HCT116 (cell line): Measurements from ENCODE around the gene PDE2A. TPM values are rescaled to one million over a fixed set of nuclear protein-coding genes. Genes with fewer than 3 reads are reported as not detected.

ENCODE experiments used
- ATAC-seq: fragments of 200-7000 bp; cut with Tn5 transposase; 2 replicates; pipeline ENCODE4 v1.9.1; 2020; ENCODE audit warnings: mild to moderate bottlenecking, moderate library complexity
- BruUV-seq: library from RNA; stranded (reverse); fragments of 400-500 nt; replicated peaks from 2 replicates; lab custom pipeline; 2021; lab: Mats Ljungman, UMichigan
- CTCF ChIA-PET: fragments of 300-600 bp; sonication (Branson Sonifier 250); formaldehyde crosslinking; loops from one replicate; lab custom pipeline; 2021; ENCODE audit warnings: antibody characterized with exemption; lab: Charles Lee
- POLR2A ChIA-PET: fragments of 300-600, 350-600 bp; sonication (Branson Sonifier 250); formaldehyde crosslinking; loops from one replicate; lab custom pipeline; 2021; ENCODE audit warnings: antibody characterized with exemption; lab: Charles Lee
- RAD21 ChIA-PET, 2 experiments: fragments of 300-600 bp; sonication (Branson Sonifier 250); formaldehyde crosslinking; loops; one replicate each; lab custom pipeline; 2023; ENCODE audit warnings: low total read pairs in 2 of 2; ENCODE audit not compliant: uncharacterized antibody in 2 of 2, unreplicated experiment in 2 of 2, low non-redundant PET in 1 of 2; lab: Charles Lee
- DNase-seq: peaks from one replicate; pipeline ENCODE4 v3.0.0-alpha.2; 2010; ENCODE audit warnings: low read depth, low spot score
- H2AFZ ChIP-seq: fragments of 200-600 bp; shearing (Covaris generic), sonication (generic); 2 replicates; pipeline ENCODE4 v1.6.1; 2017; ENCODE audit warnings: low read depth, mixed run types, mixed read lengths, antibody characterized with exemption, low read length; ENCODE audit not compliant: poor library complexity, severe bottlenecking
- H3K27ac ChIP-seq: 2 replicates; pipeline ENCODE4 v1.5.1; 2012; ENCODE audit warnings: low read depth, low read length
- H3K27me3 ChIP-seq: fragments of 200-600 bp; sonication (generic); 2 replicates; pipeline ENCODE4 v1.6.1; 2016; ENCODE audit warnings: mixed run types, low read length, mixed read lengths; ENCODE audit not compliant: insufficient read depth
- H3K36me3 ChIP-seq, 2 experiments: fragments of 200-500 bp in 1 of 2; fragments of 200-600 bp in 1 of 2; sonication (Bioruptor generic) in 1 of 2; sonication (generic) in 1 of 2; 2 replicates each; pipeline versions ENCODE4 v1.5.1 to v1.6.1; 2014 to 2016; ENCODE audit warnings: low read length in 2 of 2, inconsistent platforms in 1 of 2, mixed read lengths in 1 of 2, mixed run types in 1 of 2; ENCODE audit not compliant: insufficient read depth in 2 of 2, control insufficient read depth in 1 of 2
- H3K4me1 ChIP-seq, 2 experiments: fragments of 200-600 bp in 1 of 2; sonication (generic) in 1 of 2; 2 replicates each; pipeline versions ENCODE4 v1.5.1 to v1.6.1; 2012 to 2017; ENCODE audit warnings: low read length in 2 of 2, inconsistent platforms in 1 of 2, mild to moderate bottlenecking in 1 of 2, mixed read lengths in 1 of 2, mixed run types in 1 of 2, moderate library complexity in 1 of 2; ENCODE audit not compliant: insufficient read depth in 2 of 2, control insufficient read depth in 1 of 2
- H3K4me2 ChIP-seq: fragments of 200-600 bp; sonication (generic); 2 replicates; pipeline ENCODE4 v1.6.1; 2017; ENCODE audit warnings: mixed run types, low read length, mixed read lengths
- H3K4me3 ChIP-seq, 2 experiments: fragments of 200-600 bp in 1 of 2; sonication (generic) in 1 of 2; replicated peaks in 1 of 2; 2 replicates each; pipeline ENCODE4 v1.5.1; 2011 to 2016; ENCODE audit warnings: low read length in 2 of 2, control low read depth in 1 of 2, low read depth in 1 of 2, mild to moderate bottlenecking in 1 of 2, mixed read lengths in 1 of 2, mixed run types in 1 of 2
- H3K79me2 ChIP-seq: fragments of 200-600 bp; sonication (generic); 2 replicates; pipeline ENCODE4 v1.6.1; 2017; ENCODE audit warnings: mild to moderate bottlenecking, mixed run types, low read length, moderate library complexity, mixed read lengths; ENCODE audit not compliant: insufficient read depth
- H3K9ac ChIP-seq: fragments of 200-600 bp; sonication (generic); 2 replicates; pipeline ENCODE4 v1.6.1; 2016; ENCODE audit warnings: low read length, mixed read lengths
- H3K9me2 ChIP-seq: fragments of 200-600 bp; sonication (generic), shearing (Covaris generic); 2 replicates; pipeline ENCODE4 v1.6.1; 2017; ENCODE audit warnings: mixed run types, mild to moderate bottlenecking, moderate library complexity; ENCODE audit not compliant: insufficient read depth
- H3K9me3 ChIP-seq, 2 experiments: fragments of 200-500 bp in 1 of 2; fragments of 200-600 bp in 1 of 2; sonication (Bioruptor generic) in 1 of 2; sonication (generic) in 1 of 2; 2 replicates each; pipeline ENCODE4 v1.6.1; 2014 to 2017; ENCODE audit warnings: low read length in 2 of 2, mixed read lengths in 2 of 2, inconsistent platforms in 1 of 2, low read depth in 1 of 2, mild to moderate bottlenecking in 1 of 2, mixed run types in 1 of 2, moderate library complexity in 1 of 2; ENCODE audit not compliant: control insufficient read depth in 1 of 2, insufficient read depth in 1 of 2
- H4K20me1 ChIP-seq: fragments of 200-600 bp; sonication (generic), shearing (Covaris generic); 2 replicates; pipeline ENCODE4 v1.6.1; 2017; ENCODE audit warnings: mixed run types, mild to moderate bottlenecking, moderate library complexity; ENCODE audit not compliant: insufficient read depth
- ATF3 ChIP-seq: IDR thresholded peaks from 2 replicates; pipeline ENCODE4 v1.6.1; 2012
- CEBPB ChIP-seq: IDR thresholded peaks from 2 replicates; pipeline ENCODE4 v1.6.1; 2012; ENCODE audit warnings: low read depth
- CTCF ChIP-seq, 3 experiments: fragments of 200-600 bp in 1 of 3; sonication (generic) in 1 of 3; IDR thresholded peaks in 2 of 3; conservative IDR thresholded peaks in 1 of 3; 2 replicates each; pipeline ENCODE4 v1.5.1; 2012 to 2017; ENCODE audit warnings: low read depth in 2 of 3, low read length in 2 of 3, antibody characterized with exemption in 1 of 3, borderline replicate concordance in 1 of 3, control low read depth in 1 of 3, mild to moderate bottlenecking in 1 of 3, mixed read lengths in 1 of 3, mixed run types in 1 of 3, moderate library complexity in 1 of 3; ENCODE audit not compliant: insufficient read depth in 1 of 3
- EGR1 ChIP-seq: IDR thresholded peaks from 2 replicates; pipeline ENCODE4 v1.6.1; 2012; ENCODE audit warnings: low read depth
- ELF1 ChIP-seq: IDR thresholded peaks from 2 replicates; pipeline ENCODE4 v1.6.1; 2012; ENCODE audit warnings: low read depth, borderline replicate concordance
- EZH2 ChIP-seq: fragments of 200-600 bp; sonication (generic); IDR thresholded peaks from 2 replicates; pipeline ENCODE4 v1.6.1; 2017; ENCODE audit warnings: antibody characterized with exemption, mixed run types
- JUND ChIP-seq: IDR thresholded peaks from 2 replicates; pipeline ENCODE4 v1.6.1; 2012
- MAX ChIP-seq: IDR thresholded peaks from 2 replicates; pipeline ENCODE4 v1.6.1; 2012
- POLR2A ChIP-seq: IDR thresholded peaks from 2 replicates; pipeline ENCODE4 v1.7.0; 2011; ENCODE audit warnings: borderline replicate concordance; ENCODE audit not compliant: insufficient read depth, insufficient read length; ENCODE audit errors: extremely low read depth
- POLR2AphosphoS5 ChIP-seq: IDR thresholded peaks from 2 replicates; pipeline ENCODE4 v1.6.1; 2011; ENCODE audit warnings: mild to moderate bottlenecking, low read depth, low read length, moderate library complexity
- RAD21 ChIP-seq: IDR thresholded peaks from 2 replicates; pipeline ENCODE4 v1.6.1; 2012; ENCODE audit warnings: low read depth, mild to moderate bottlenecking
- SIN3A ChIP-seq: IDR thresholded peaks from 2 replicates; pipeline ENCODE4 v1.6.1; 2012; ENCODE audit warnings: low read depth
- SP1 ChIP-seq: IDR thresholded peaks from 2 replicates; pipeline ENCODE4 v1.6.1; 2012; ENCODE audit warnings: low read depth
- TCF7L2 ChIP-seq: IDR thresholded peaks from 2 replicates; pipeline ENCODE4 v1.7.0; 2011; ENCODE audit warnings: borderline replicate concordance, inconsistent platforms; ENCODE audit not compliant: insufficient read depth, insufficient read length; ENCODE audit errors: extremely low read depth
- YY1 ChIP-seq: IDR thresholded peaks from 2 replicates; pipeline ENCODE4 v1.6.1; 2011; ENCODE audit warnings: low read length, low read depth, moderate library complexity, mild to moderate bottlenecking; ENCODE audit not compliant: insufficient replicate concordance; ENCODE audit errors: extremely low read depth
- ZFX ChIP-seq: fragments of 450-650 bp; IDR thresholded peaks from 2 replicates; pipeline ENCODE4 v1.6.1; 2017
- intact Hi-C: fragments of 100-400 bp; cut with micrococcal nuclease; formaldehyde crosslinking; loops from 2 replicates; pipeline ENCODE4 v1.10.0; 2022
- total RNA-seq: library from RNA; stranded (reverse); gene quantifications from one replicate; pipeline ENCODE4 v1.2.1, GENCODE V29; 2021; ENCODE audit not compliant: unreplicated experiment

The PDE2A gene
- total RNA-seq, 1 experiment from 2014 or later = 7.6 TPM

- Histone ChIP-seq H3K79me2 (no peaks in the 10 kb centered on the region), H3K9me2 (no peaks in the 10 kb centered on the region), H3K4me3 (no peak overlapping the region), H3K27me3 (peaks cover 46% of the 10 kb centered on the region), H3K36me3 (no peaks in the 10 kb centered on the region), H3K9me3 (peaks cover 3 to 7% of the 10 kb centered on the region in 2 experiments; a peak in 2 of 4 replicates), H4K20me1 (no peaks in the 10 kb centered on the region), H3K27ac (no peak overlapping the region), H3K9ac (no peak overlapping the region), H3K4me2 (no peak overlapping the region), H2AFZ (no peak overlapping the region), H3K4me1 (no peaks in the 10 kb centered on the region; a peak in 1 of 4 replicates)
- ChIA-PET CTCF (interaction anchor here (2.5 kb wide), 1 partner anchor 12 kb away, joined by 12 read pairs; no protein-coding TSS in a partner anchor), POLR2A (no interaction called here), RAD21 (no interaction called here)
- BruUV-seq = no TSS peak
- intact Hi-C loops = no loop called here
- no peak for TF ChIP-seq ATF3
- no peak for ATAC-seq
- no peak for DNase-seq
Measured at GRCh38 chr11:72672597-72673238, 1.5 kb downstream of the PDE2A start.

GRCh38 chr11:72671152-72672099 is 2.8 kb downstream of the PDE2A start:
- peaks cover 9 to 15% of the 10 kb centered on the region in 2 experiments; a peak in 2 of 4 replicates for H3K9me3 ChIP-seq
- no peak overlapping the region for H2AFZ ChIP-seq
- ChIA-PET POLR2A (no interaction called here), RAD21 (no interaction called here), CTCF (interaction anchor here (2.5 kb wide), 1 partner anchor 13 kb away, joined by 12 read pairs; no protein-coding TSS in a partner anchor)
- no peak overlapping the region for H3K9ac ChIP-seq
- BruUV-seq = no TSS peak
- H3K27me3 ChIP-seq = peaks cover 35% of the 10 kb centered on the region
- H3K4me2 ChIP-seq = no peak overlapping the region
- H3K36me3 ChIP-seq = no peaks in the 10 kb centered on the region
- intact Hi-C loops = no loop called here
- no peak for DNase-seq
- no peak overlapping the region for H3K27ac ChIP-seq
- H3K4me3 ChIP-seq = no peak overlapping the region
- H3K4me1 ChIP-seq = no peaks in the 10 kb centered on the region; a peak in 1 of 4 replicates
- no peaks in the 10 kb centered on the region for H3K9me2 ChIP-seq
- no peaks in the 10 kb centered on the region for H4K20me1 ChIP-seq
- no peaks in the 10 kb centered on the region for H3K79me2 ChIP-seq
- no peak for ATAC-seq
- TF ChIP-seq POLR2A (no peak), SP1 (no peak), CEBPB (no peak), CTCF (IDR thresholded peaks at IDR 0.05 in 2 of 3, conservative IDR thresholded peaks at IDR 0.05 in 1 of 3; ENCODE audit: borderline replicate concordance in 1 of 3, insufficient read depth in 1 of 3, low read depth in 2 of 3, low read length in 2 of 3) (no peak), ELF1 (no peak), EZH2 (no peak), RAD21 (no peak), SIN3A (no peak), MAX (no peak), TCF7L2 (no peak), EGR1 (no peak), POLR2AphosphoS5 (no peak), ATF3 (no peak), JUND (no peak), ZFX (no peak), YY1 (no peak)
